Measurements from ENCODE around the gene MYO10.
"Not testable (repeated sequence)": the region's sequence is repeated elsewhere in the genome, so short reads cannot be mapped to it uniquely, and the experiment has no call there.

MYO10 gene

DNA sequence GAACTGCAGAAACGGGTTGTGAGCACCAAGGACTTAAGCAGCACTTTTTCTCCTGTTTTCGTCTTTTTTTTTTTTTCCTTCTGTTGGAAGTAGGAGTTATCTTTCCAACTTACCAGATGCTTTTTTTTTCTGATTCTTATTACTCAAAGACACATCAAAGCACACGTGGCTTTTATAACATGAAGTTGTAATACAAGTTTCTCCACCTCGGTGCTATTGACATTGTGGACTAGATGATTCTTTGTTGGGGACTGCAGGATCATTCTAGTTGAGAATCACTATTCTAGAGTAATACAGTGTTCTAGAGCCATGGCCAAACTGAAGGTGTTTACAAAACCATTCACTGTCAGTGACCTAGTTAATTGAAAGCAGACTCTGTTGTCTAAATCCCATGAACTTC, 51.5 kb downstream of the MYO10 start:
- DNase-seq = no peak

DNA sequence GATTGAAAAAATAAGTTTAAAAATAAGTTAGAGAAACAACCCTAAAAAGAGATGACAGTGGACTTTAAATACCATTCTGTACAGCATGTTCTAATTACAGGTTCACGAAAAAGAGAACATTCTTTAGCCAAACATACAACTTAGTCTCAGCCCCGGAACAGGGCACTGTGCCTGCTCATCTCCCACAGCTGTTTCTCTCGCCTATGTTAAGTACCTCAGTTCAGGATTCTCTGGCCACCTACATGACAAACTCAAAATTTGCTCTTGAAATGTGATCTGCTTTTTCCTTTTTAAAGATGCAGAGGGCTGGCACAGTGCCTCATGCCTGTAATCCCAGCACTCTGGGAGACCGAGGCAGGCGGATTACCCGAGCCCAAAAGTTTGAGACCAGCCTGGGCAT, 52.3 kb downstream of the MYO10 start:
- DNase-seq = no peak

DNA sequence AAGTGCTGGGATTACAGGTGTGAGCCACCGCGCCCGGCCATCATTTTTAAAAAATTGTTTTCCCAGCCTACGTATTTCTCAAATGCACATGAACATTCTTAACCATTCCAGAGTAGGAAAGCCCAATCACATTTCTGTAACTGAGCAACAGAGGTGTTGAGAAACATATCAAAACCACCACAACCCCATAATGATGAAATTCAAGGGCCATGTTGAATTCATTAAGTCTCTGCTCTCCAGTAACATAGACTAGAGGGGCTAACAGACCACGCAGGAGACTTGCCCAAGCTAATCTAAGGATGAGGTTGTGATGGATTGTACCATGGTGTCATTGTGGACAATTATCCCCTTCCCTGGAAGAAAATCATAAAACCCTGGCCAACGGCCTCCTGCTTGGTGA, 52.9 kb downstream of the MYO10 start:
- DNase-seq = no peak

DNA sequence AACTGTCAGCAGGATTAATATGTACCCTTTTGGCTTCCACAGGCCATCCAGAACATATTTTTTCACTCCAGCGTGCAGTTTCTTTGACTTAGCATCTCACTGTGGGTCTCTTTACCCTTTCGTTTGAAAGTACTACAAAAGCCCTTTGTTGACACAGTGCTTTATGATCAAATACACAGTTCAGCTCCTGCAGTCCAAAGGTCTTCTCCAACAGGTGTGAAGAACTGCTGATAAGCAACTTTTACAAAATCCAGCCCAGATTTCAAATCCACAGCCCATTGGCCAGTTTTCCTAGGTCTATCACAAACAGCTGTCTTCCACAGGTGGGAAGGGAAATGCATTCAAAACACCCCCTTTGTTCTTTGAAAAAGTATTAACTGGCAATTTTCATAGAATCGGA, 54.8 kb downstream of the MYO10 start:
- no peak for DNase-seq

DNA sequence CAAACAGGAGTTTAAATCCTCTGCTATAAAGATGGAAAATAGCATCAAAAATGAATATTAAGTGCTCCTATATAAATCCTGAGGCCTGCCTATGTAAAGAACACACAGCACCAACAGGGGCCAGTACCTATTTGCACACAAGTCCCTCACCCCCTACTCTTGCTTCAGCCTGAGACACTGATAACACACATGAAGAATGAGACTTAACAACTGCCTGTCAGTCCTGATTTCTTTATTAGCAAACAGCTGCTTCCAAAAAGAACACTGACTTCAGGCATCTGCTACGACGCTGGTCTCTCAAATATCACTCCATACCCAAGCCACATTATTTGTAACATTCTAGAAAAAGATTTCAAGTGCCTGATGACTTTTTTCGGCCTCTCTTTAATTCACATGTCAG, 55.5 kb downstream of the MYO10 start:
- no peak for DNase-seq

DNA sequence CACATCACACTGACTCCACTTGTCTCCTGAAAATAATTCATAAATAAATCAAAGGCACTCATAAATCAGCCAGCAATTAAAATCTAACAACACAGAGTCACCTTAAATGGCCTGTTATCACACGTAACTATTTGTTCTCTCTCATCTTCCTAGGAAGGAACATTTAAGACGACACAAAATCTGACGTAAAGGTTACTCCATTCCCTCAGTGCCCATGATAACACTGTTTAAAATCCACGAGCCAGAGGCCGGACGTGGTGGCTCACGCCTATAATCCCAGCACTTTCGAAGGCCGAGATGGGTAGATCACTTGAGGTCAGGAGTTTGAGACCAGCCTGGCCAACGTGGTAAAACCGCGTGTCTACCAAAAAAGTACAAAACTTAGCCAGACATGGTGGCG, 56.4 kb downstream of the MYO10 start:
- no peak for DNase-seq

DNA sequence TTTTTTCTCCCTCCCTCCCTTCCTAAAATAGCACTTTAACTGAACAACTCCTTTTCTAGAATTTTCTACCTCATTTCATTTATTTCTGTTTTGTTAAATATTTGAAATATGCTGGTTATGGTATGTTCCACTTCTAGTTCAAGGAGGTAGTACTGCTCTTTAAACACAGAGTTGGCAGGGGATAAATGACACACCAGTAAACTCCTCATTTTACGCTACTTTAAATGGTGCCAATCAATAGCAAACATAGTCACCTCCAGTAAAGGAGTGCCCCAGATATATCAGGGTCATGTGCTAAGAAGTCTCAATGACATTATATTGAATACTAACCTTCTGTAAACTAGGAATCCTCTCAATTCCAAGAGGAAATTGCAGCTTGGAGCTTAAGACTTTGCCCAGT, 56.9 kb downstream of the MYO10 start:
- DNase-seq = no peak

DNA sequence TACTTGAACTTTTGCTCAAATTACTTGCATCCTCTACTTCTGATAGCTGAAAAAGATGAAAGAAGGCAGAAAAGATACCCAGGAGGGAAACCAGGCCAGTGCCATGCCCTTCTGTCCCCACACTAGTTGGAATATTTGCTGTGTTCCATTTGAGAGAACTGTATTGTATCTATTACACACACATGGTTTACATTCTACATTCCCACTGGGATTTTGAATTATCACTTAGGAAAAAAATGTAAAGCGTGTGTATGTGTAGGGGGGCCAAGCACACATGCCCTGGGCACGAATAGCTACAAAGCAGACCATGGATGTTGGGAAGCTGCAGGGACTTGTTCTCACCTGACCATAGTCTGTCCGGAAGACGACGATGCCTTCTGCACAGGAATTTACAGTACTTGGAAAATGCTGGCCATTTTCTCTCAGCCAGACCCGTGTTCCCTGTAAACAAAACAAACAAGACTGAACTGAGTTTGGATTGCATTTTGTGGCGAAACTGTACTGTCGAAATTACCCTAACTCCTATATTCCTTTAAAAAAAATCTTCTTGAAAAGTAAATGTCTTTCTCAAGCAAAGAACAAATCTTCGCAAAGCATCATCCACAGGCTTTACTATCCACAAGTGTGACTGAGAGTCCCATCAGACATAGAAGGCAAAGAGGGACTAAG, 58.7 kb downstream of the MYO10 start:
- DNase-seq = no peak

DNA sequence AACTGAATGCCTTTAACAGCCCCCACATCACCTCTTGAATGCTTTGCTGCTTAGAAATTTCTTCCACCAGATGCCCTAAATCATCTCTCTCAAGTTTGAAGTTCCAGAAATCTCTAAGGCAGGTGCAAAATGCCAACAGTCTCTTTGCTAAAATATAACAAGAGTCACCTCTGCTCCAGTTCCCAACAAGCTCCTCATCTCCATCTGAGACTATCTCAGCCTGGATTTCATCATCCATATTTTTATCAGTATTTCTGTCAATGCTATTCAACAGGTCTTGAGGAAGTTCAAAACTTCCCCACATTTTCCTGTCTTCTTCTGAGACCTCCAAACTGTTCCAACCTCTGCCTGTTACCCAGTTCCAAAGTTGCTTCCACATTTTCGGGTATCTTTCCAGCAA, 61.7 kb downstream of the MYO10 start:
- not testable (repeated sequence) for DNase-seq

DNA sequence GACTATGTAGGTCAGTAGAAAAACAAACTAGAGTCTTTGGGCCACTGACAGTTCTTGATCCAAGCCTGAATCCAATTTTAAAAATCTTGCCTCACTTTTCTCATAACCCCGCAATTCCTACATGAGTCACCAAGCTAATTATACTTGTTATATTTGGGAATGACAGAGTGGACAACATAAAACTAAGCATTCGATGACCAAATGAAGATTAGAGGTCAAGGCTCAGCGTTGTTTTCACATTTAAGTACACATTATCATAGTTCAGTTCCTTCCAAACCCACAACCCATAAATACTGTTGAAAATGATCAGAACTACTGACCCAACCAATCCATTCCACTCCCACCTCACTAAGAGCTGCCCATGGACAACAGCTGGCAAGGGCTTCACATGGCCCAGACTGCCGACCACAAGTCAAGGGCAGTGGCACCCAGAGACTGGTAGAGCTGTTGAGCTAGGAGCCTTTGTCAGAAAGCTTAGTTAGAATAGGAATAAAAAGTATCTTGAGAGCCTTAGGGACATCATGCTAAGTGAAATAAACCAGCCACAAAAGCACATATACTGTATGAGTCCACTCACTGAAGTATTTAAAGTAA, 64.2 kb downstream of the MYO10 start:
- no peak for DNase-seq

DNA sequence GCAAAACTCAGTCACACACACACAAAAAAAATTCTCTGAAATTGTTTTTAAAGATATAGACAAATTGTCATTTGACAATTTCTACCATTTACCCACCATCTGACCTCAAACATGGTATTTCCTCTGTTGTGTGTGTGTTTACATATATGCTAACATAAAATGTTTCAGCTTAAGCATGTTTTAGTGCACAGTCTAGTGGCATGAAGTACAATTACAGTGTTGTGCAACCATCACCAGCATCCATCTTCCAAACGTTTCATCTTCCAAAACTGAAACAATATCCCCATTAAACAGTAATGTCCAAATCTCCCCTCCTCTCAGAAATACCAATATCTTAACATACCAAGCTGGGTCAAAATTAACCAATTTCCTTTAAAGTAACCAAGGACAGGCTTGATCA, 65.2 kb downstream of the MYO10 start:
- DNase-seq = no peak

DNA sequence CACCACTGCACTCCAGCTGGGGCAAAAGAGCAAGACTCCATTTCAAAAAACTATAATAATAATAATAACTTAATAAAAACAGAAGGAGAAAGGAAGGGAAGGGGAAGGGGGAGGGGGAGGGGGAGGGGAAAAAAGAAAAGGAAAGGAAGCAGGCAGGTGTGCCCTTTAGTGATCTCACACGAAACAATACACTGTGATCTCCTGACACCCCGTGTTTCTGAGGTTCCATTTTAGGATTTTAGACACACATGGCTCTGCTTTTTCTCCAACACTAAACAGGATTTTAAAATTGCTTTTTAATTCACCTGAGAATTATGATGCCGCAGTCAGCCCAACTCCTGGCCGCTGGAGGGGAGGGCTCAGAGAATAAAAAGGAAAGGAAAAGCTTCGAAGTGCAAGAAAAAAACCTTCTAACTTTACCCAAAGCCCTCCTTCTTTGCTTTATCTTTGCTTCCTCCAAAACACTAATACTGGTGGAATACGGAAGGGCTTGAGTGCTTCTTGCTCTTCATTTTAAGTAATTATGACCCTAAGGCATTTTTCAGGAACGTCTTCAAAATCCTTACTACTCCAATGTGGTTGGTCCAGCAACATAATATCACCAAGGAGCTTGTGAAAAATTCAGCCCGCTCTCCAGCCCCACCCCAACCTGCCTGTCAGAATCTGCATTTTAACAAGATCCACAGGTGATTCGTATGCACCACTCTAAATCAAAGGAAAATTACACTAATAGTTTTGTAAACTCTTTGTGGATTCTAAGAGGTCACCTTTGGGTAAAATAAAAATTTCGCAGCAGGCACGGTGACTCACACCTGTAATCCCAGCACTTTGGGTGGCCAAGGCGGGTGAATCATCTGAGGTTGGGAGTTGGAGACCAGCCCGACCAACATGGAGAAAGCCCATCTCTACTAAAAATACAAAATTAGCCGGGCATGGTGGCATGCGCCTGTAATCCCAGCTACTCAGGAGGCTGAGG, 66.0 kb downstream of the MYO10 start:
- DNase-seq = no peak

DNA sequence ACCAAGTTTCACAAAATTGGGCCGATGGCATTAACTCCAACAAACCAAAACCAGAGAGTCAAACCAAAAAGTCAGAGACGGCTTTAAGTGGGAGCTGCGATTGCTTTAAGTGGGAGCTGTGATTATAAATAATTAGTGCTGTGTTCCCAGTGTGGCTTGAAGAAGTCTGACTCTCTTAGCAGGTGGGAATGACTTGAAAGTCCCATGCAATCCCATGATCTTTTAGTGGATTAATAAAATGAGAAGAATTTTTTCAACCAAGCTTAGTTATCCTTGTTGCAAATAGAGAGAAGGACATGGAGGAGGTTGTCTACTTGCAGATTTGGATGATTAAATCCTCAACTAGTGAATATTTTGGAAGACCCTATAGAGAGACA, 68.5 kb downstream of the MYO10 start:
- no peak for DNase-seq

DNA sequence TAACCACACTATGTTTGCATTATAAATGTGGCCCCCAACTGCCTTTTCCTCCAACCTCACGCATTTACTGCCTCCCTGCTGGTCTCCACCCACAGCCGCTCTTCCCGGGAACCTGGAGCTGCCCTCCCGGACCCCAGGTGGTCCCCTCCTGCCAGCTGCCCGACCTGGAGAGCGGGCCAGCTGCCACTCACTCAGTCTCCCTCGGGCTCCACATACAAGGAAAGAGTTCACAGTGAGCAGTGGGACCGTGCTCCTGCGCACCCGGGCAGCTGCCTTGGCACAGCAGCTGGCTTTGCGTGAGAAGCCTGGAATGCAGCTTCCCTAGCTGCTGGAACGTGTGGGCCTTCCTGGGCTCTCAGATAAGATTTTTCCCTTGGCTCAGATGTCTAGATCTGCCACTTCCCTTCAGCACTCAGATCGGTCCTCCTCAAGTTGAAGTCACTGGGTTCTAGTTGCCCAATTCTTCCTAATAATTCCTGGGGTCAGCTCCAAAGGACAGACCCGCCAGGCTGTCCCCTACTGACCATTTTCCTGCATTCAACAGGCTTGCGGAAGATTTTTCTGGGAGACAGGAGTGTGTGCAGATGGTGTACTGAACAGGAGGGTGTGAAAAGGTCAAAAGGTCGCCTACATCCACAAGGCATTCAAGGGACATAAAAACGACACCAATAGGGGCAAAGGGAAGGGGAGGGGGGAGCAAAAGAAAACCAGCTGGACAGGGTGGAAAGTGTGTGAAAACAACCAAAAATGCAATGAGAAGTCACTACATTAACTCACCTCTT, 69.1 kb downstream of the MYO10 start:
- no peak for DNase-seq

DNA sequence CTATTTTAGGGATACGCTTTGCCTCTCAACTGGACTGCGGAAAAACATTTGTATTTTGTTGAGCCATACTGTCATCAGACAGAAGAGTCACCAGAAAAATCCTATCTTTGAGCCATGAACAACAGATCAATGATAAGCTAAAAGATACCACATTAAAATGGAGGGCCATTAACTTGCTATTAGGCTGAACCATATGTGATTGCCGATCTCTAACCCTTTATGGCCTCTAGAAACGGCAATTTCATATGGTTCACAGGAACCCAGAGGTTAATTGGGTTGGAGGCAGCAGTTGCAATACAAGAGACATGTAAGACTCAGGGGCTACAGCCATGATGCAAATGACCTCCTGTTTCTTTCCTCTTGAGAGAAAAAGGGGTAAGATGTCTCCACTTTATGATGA, 69.8 kb downstream of the MYO10 start:
- DNase-seq = no peak

DNA sequence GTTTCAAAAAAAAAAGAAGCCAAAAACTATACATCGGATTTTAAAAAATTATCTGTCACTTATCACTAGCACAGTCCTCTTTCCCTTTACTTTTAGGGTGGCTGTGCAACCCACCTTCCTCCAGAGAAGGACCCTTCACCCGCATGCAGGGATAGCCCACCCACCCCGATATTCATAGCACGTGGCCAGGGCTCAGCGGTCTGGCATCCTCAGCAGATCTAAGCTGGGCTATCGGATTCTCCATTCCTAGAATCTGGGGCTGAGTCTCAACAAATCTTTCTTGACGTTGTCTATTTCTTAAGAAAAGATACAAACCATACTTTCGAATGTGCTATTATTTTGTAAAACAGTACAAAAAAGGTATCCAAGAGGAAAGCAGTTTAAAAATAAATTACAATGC, 70.9 kb downstream of the MYO10 start:
- DNase-seq = no peak

DNA sequence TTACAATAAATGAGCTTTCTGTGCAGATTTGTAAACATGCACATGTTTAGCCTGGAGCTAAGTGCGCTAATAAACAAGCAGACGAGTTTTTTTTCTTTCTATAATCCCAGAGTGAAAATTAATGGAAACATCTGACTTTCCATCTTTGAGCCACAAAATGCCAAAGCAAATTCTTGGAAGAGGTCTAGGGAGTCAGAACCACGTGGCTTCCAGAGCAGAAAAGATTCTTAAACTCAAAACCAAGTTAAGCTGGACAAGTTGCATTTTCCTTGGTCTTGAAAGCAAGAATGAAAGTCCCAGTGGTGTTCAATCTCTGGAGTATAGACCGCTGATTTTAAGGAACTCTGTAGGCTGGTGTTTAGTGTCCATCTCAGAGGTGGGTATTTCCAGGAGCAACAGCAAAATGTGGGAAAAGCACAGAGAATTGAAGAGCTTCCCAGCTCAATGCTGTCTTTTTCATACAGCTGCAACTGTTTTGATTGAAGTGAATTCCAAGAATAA, 71.4 kb downstream of the MYO10 start:
- no peak for DNase-seq

DNA sequence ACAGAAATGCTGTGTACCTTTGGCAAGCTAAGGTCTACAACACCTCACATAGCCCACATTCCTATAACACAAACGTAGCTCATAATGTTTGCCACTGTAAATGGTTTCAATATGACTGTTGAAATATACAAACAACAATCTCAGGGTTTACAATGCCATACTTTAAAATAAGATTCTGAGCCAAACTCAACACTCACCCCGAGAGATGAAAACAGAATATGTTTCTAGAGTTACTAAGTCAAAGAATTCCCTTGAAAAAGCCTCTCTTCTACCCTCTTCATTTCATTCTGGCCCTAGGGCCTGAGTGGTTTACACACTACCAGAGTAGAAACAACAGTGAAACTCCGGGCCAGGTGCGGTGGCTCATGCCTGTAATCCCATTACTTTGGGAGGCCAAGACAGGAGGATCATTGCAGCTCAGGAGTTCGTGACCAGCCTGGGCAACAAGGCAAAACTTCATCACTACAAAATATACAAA, 72.6 kb downstream of the MYO10 start:
- no peak for DNase-seq

DNA sequence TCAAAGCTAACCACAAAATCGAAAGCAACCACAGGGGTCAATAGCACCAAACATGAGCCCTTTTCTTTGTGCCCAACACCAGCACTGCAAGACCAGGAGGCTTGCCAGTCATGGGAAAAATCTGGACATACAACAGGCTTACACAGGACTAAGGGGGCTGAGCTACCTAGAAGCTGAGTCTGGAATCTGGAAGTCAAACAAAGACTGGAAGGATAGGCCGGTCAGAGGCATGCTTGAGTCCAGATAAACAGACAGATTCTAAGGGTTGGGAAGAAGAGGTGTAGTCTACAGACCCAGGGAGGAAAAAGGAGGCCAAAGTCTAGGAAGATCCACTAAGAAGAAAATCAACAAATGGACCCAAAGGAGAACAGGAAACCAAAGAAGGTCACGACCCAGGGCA, 73.3 kb downstream of the MYO10 start:
- no peak for DNase-seq

DNA sequence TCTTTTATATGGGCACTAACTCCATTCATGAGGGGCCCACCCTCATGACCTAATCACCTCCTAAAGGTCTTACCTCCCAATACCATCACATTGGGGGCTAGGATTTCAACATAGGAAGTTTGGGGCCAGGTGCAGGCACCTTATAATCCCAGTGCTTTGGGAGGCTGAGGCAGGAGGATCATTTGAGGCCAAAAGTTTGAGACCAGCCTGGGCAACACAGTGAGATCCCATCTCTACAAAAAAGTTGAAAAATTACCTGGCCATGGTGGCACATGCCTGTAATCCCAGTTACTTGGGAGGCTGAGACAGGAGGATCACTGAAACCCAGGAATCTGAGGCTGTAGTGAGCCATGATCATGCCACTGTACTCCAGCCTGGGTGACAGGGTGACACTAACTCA, 76.7 kb downstream of the MYO10 start:
- no peak for DNase-seq

DNA sequence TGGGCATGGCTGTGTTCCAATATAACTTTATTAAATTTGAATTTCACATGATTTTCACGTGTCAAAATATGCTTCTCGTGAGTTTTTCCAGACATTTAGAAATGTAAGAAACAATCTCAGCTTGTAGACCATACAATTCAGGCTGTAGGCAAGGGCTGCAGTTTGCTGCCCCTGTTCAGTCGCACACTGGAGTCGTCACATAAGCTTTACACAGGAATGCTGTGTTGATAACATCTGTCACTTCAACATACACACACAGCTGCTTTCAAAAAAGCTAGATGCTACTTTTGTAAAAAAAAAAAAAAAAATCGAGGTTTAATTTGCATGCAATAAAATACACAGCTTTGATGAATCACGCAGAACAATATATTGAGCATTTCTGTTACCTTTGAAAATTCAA, 77.9 kb downstream of the MYO10 start:
- DNase-seq = no peak

DNA sequence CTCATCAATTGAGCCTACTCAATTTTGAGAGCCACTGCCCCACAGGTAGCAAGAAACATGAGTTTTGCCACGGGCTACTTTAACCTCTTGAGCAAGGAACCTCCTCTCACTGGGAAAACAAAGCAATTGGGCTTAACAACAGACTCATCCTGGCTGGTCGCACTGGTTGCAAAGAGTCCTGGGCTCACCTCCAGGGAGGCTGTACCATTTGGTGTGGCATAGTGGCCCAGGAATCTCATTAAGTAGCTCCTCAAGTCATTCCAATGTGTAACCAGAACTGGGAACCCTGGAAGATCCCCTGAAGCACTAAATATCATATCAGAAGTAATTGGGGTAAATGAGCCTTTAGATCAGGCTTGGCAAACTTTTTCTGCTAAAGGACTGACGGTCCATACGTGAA, 78.5 kb downstream of the MYO10 start:
- DNase-seq = no peak

DNA sequence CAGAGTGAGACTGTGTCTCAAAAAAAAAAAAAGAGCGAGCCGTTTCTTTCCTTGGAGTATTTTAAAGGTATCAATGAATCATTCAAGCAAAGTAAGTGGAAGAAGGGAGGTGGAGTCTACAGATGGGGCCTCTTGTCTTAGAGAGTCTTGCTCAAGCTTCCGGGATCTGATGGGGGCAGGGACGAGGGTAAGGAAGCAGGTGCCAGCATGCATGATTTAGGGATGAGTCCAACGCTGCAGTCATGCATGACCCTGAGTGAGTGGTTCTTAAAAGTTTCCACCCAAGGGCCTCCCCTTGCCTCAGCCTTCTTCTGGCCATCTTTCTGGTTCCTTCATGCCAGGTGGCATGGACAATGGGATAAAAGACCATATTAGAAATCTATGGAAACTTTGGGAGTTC, 79.6 kb downstream of the MYO10 start:
- DNase-seq = no peak
